DOHH2 (cell line): Measurements from ENCODE around the gene TEX29.

ENCODE experiments used
- EZH2phosphoT487 ChIP-seq: fragments of 200-600 bp; sonication (generic); IDR thresholded peaks from 2 replicates; pipeline ENCODE4 v1.6.1; 2017; ENCODE audit warnings: borderline replicate concordance, mild to moderate bottlenecking, antibody characterized with exemption, low read length, moderate library complexity, mixed read lengths
- TF ChIP-seq, protein P1 (sequence below): fragments of 200-600 bp; sonication (generic); IDR thresholded peaks from one replicate; pipeline ENCODE4 v1.5.1; 2014; ENCODE audit warnings: antibody characterized with exemption, mild to moderate bottlenecking, low read depth, low read length; ENCODE audit not compliant: poor library complexity, severe bottlenecking

DNA sequence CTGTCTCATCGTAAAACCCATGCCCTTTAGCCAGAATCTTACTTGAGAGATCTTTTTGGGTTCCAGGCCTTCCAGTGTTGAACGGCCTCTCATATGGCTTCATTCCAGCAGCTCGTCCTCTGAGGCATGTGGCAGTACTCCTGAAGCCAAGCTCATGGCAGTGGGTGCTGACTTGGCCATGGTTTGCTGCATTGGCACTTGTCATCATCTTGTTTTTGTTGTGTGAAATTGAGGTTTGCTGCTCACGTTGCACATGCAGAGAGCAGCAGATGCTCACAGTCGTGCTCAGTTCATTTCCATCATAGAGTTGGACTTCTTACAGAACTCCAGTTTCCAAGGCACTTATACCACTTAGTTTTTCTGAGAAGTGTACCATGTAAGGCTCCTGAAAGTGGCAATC lies 14.9 kb downstream of the TEX29 start:
- TF ChIP-seq, protein P1, sequence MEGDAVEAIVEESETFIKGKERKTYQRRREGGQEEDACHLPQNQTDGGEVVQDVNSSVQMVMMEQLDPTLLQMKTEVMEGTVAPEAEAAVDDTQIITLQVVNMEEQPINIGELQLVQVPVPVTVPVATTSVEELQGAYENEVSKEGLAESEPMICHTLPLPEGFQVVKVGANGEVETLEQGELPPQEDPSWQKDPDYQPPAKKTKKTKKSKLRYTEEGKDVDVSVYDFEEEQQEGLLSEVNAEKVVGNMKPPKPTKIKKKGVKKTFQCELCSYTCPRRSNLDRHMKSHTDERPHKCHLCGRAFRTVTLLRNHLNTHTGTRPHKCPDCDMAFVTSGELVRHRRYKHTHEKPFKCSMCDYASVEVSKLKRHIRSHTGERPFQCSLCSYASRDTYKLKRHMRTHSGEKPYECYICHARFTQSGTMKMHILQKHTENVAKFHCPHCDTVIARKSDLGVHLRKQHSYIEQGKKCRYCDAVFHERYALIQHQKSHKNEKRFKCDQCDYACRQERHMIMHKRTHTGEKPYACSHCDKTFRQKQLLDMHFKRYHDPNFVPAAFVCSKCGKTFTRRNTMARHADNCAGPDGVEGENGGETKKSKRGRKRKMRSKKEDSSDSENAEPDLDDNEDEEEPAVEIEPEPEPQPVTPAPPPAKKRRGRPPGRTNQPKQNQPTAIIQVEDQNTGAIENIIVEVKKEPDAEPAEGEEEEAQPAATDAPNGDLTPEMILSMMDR, result no peak
- no peak for TF ChIP-seq EZH2phosphoT487
